Endothelial cell of umbilical vein (primary cell): ENCODE results near the gene C14orf93. TPM values are rescaled to one million over a fixed set of nuclear protein-coding genes. Genes with fewer than 3 reads are reported as not detected.
A peak's percentile ranks its signal among the peaks of the same experiment; 100 is the strongest.

Experiments used
- BruUV-seq: library from RNA; stranded (reverse); fragments of 400-500 nt; replicated peaks from 2 replicates; lab custom pipeline; 2021; lab: Mats Ljungman, UMichigan
- CTCF ChIA-PET: fragments of 300-600, 350-600 bp; sonication (Branson Sonifier 250); formaldehyde crosslinking; loops from one replicate; lab custom pipeline; 2021; ENCODE audit warnings: antibody characterized with exemption, inconsistent platforms; lab: Charles Lee
- POLR2A ChIA-PET: fragments of 300-600, 350-600 bp; sonication (Branson Sonifier 250); formaldehyde crosslinking; loops from one replicate; lab custom pipeline; 2021; ENCODE audit warnings: antibody characterized with exemption, inconsistent platforms; lab: Charles Lee
- DNase-seq: peaks from one replicate; pipeline ENCODE4 v3.0.0-alpha.2; 2011; ENCODE audit warnings: low read depth, low spot score
- FAIRE-seq: peaks from 2 replicates; lab custom pipeline; 2011; peaks lifted over from hg19 to GRCh38; lab: Jason Lieb, UNC
- H2AFZ ChIP-seq: 2 replicates; pipeline ENCODE4 v1.6.0; 2012; ENCODE audit warnings: low read depth, low read length, control low read depth, inconsistent platforms
- H3K27ac ChIP-seq: 2 replicates; pipeline ENCODE4 v1.5.1; 2011; ENCODE audit warnings: low read depth, mild to moderate bottlenecking, control low read depth, low read length, moderate library complexity; ENCODE audit not compliant: insufficient read depth
- H3K27me3 ChIP-seq, 2 experiments: 2 replicates each; pipeline versions ENCODE4 v1.6.0 to v1.6.1; 2011; ENCODE audit warnings: low read length in 2 of 2, mixed read lengths in 1 of 2; ENCODE audit not compliant: control insufficient read depth in 2 of 2, insufficient read depth in 2 of 2
- H3K36me3 ChIP-seq, 2 experiments: 2 replicates in 1 of 2; 3 replicates in 1 of 2; pipeline ENCODE4 v1.5.1; 2011; ENCODE audit warnings: low read length in 2 of 2, mild to moderate bottlenecking in 1 of 2, moderate library complexity in 1 of 2; ENCODE audit not compliant: control insufficient read depth in 2 of 2, insufficient read depth in 2 of 2; ENCODE audit errors: extremely low read depth in 1 of 2
- H3K4me1 ChIP-seq: 3 replicates; pipeline ENCODE4 v1.5.1; 2011; ENCODE audit warnings: mild to moderate bottlenecking, low read length; ENCODE audit not compliant: control insufficient read depth, insufficient read depth; ENCODE audit errors: extremely low read depth
- H3K4me2 ChIP-seq: 2 replicates; pipeline ENCODE4 v1.6.1; 2011; ENCODE audit warnings: low read length, control low read depth, mixed read lengths; ENCODE audit not compliant: insufficient read depth
- H3K4me3 ChIP-seq, 3 experiments: fragments of 200-600 bp in 1 of 3; sonication (generic), shearing (Covaris generic) in 1 of 3; replicated peaks in 1 of 3; 2 replicates each; pipeline ENCODE4 v1.5.1; 2011 to 2016; ENCODE audit warnings: control low read depth in 3 of 3, low read length in 3 of 3, mild to moderate bottlenecking in 2 of 3, inconsistent platforms in 1 of 3, low read depth in 1 of 3, moderate library complexity in 1 of 3; ENCODE audit not compliant: insufficient read depth in 1 of 3
- H3K79me2 ChIP-seq: 2 replicates; pipeline ENCODE4 v1.6.0; 2012; ENCODE audit warnings: low read length, inconsistent platforms; ENCODE audit not compliant: control insufficient read depth, insufficient read depth
- H3K9ac ChIP-seq: replicated peaks from 2 replicates; pipeline ENCODE3; 2011; ENCODE audit warnings: low read length, control low read depth; ENCODE audit not compliant: insufficient read depth; ENCODE audit errors: extremely low read depth
- H3K9me1 ChIP-seq: replicated peaks from 3 replicates; pipeline ENCODE4 v1.6.0; 2011; ENCODE audit warnings: mild to moderate bottlenecking, low read length; ENCODE audit not compliant: control insufficient read depth, insufficient read depth; ENCODE audit errors: extremely low read depth
- H3K9me3 ChIP-seq: replicated peaks from 2 replicates; pipeline ENCODE4 v1.5.1; 2012; ENCODE audit warnings: low read length, inconsistent platforms; ENCODE audit not compliant: control insufficient read depth, insufficient read depth
- H4K20me1 ChIP-seq: replicated peaks from 2 replicates; pipeline ENCODE3; 2011; ENCODE audit warnings: mild to moderate bottlenecking, low read length; ENCODE audit not compliant: control insufficient read depth, insufficient read depth; ENCODE audit errors: extremely low read depth
- GATA2 ChIP-seq: IDR thresholded peaks from 2 replicates; pipeline ENCODE4 v1.7.0; 2011; ENCODE audit warnings: low read depth, mild to moderate bottlenecking, moderate library complexity, mixed read lengths, low read length; ENCODE audit not compliant: insufficient read length, insufficient read depth
- JUN ChIP-seq: IDR thresholded peaks from 2 replicates; pipeline ENCODE4 v1.6.1; 2011; ENCODE audit warnings: borderline replicate concordance, low read depth; ENCODE audit not compliant: insufficient read length, insufficient read depth
- POLR2AphosphoS5 ChIP-seq: IDR thresholded peaks from 2 replicates; pipeline ENCODE4 v1.6.1; 2012; ENCODE audit warnings: low read depth, mild to moderate bottlenecking, control low read depth, low read length, moderate library complexity; ENCODE audit not compliant: insufficient read depth
- dilution Hi-C: fragments of 300-500 bp; cut with MboI; formaldehyde crosslinking; loops from one replicate; pipeline ENCODE4 v1.15.0; 2019; ENCODE audit warnings: low sequenced_read_pairs; ENCODE audit not compliant: extremely low pct_ligation_motif_present
- intact Hi-C: fragments of 100-400 bp; cut with micrococcal nuclease; formaldehyde crosslinking; loops from one replicate; pipeline ENCODE4 v1.10.0; 2022
- polyA plus RNA-seq, 4 experiments: library from polyadenylated mRNA; depleted of rRNA in 3 of 4; stranded (reverse) in 3 of 4; unstranded in 1 of 4; fragments of >200 nt; gene quantifications; 2 replicates each; pipeline versions ENCODE4 v1.2.1 to v1.2.3, GENCODE V29; 2011 to 2012; ENCODE audit warnings: missing spikeins in 1 of 4
- total RNA-seq: library from RNA; stranded (reverse); gene quantifications from 2 replicates; pipeline ENCODE4 v1.2.3, GENCODE V29; 2021
- TF ChIP-seq, protein P1 (sequence below), 2 donors: IDR thresholded peaks; 1 replicate in 1 of 2; 2 replicates in 1 of 2; pipeline ENCODE4 v1.5.1; 2011; ENCODE audit warnings: low read length in 2 of 2, mild to moderate bottlenecking in 2 of 2, moderate library complexity in 2 of 2, control low read depth in 1 of 2, inconsistent platforms in 1 of 2, low read depth in 1 of 2; ENCODE audit not compliant: insufficient read depth in 1 of 2; ENCODE audit errors: extremely low read depth in 1 of 2

Gene C14orf93
- total and polyA plus RNA-seq, 2 donors (not counting 3 experiments of a cell fraction or from before 2014, with no cell fraction given), result 7.1 to 9.2 TPM

DNA sequence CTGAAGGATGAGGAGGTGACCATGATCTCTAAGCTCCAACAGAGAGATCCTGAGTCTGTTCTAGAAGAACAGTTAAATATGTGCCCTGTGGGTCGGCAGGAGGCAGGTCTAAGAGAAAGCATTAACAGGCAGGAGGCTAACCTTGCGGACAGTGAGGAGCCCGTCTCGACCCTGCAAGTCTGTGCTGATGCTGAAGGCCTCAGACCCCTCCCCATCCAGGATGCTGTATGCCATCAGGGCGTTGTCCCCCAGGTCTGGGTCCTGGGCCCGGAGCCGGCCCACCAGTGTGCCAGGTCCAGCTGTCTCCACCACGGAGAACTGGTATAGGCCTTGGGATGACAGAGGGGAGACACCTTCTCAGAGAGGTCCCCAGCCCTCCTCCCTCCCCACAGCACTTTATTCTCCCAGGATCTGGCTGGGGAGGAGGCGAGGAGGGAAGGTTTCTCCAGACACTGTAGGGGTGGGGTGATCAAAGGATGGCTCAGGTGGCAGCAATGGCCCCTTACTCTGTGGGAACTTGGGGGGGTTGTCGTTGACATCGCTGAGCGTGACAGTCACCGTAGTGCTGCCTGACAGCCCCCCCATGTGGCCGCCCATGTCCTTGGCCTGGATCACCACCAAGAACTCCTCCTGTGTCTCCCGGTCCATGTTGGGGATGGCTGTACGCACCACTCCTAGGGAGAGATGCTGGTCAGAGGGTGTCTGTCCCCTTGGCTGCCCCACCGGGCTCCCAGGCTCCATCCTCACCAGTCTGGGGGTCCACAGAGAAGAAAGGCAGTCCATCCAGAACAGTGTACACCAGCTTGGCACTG, 44.3 kb upstream of the C14orf93 start:
- intact Hi-C loops, result loop anchor here (10.0 kb wide), 1 partner anchor 229 kb away; the partner anchor contains the start of gene MRPL52
- POLR2A ChIA-PET, result interaction anchor here (1.3 to 1.8 kb wide), 2 partner anchors 8 to 68 kb away, joined by 4 to 5 read pairs; no protein-coding TSS in a partner anchor

More for the DNA sequence above, 44.3 kb upstream of the C14orf93 start:
- FAIRE-seq (peak; percentile 46), DNase-seq (no peak)
- Histone ChIP-seq H3K9me1 (no peaks in the 10 kb centered on the region), H3K9ac (no peak overlapping the region), H4K20me1 (no peaks in the 10 kb centered on the region), H3K4me2 (no peak overlapping the region), H3K27ac (no peak overlapping the region), H3K36me3 (peaks cover 4 to 20% of the 10 kb centered on the region in 2 experiments), H2AFZ (no peak overlapping the region), H3K4me3 (no peak overlapping the region), H3K9me3 (no peaks in the 10 kb centered on the region), H3K79me2 (no peaks in the 10 kb centered on the region), H3K4me1 (peaks cover 12% of the 10 kb centered on the region), H3K27me3 (no peaks in the 10 kb centered on the region)
- no peak for TF ChIP-seq GATA2
- TF ChIP-seq, protein P1, sequence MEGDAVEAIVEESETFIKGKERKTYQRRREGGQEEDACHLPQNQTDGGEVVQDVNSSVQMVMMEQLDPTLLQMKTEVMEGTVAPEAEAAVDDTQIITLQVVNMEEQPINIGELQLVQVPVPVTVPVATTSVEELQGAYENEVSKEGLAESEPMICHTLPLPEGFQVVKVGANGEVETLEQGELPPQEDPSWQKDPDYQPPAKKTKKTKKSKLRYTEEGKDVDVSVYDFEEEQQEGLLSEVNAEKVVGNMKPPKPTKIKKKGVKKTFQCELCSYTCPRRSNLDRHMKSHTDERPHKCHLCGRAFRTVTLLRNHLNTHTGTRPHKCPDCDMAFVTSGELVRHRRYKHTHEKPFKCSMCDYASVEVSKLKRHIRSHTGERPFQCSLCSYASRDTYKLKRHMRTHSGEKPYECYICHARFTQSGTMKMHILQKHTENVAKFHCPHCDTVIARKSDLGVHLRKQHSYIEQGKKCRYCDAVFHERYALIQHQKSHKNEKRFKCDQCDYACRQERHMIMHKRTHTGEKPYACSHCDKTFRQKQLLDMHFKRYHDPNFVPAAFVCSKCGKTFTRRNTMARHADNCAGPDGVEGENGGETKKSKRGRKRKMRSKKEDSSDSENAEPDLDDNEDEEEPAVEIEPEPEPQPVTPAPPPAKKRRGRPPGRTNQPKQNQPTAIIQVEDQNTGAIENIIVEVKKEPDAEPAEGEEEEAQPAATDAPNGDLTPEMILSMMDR (IDR thresholded peaks at IDR 0.05; ENCODE audit: extremely low read depth in 1 of 2, insufficient read depth in 1 of 2, low read depth in 1 of 2, low read length in 2 of 2), result peak; percentile 24 to 48
- no peak for TF ChIP-seq JUN
- no peak for TF ChIP-seq POLR2AphosphoS5
- CTCF ChIA-PET, result interaction anchor here (1.0 to 13.4 kb wide), 4 partner anchors 14 to 81 kb away, joined by 3 to 1071 read pairs (median 24); partner anchors contain the start of gene AJUBA
- no TSS peak for BruUV-seq
- dilution Hi-C loops, result no loop called here
